Measurements from ENCODE around the gene NBAS. TPM values are rescaled to one million over a fixed set of nuclear protein-coding genes. Genes with fewer than 3 reads are reported as not detected.

NBAS gene
- total and polyA plus RNA-seq, 10 of the 15 experiments (the other 5 are each of a cell fraction or from before 2014, with no cell fraction given) = 4.3 to 32.7 (median 20.8) TPM

DNA sequence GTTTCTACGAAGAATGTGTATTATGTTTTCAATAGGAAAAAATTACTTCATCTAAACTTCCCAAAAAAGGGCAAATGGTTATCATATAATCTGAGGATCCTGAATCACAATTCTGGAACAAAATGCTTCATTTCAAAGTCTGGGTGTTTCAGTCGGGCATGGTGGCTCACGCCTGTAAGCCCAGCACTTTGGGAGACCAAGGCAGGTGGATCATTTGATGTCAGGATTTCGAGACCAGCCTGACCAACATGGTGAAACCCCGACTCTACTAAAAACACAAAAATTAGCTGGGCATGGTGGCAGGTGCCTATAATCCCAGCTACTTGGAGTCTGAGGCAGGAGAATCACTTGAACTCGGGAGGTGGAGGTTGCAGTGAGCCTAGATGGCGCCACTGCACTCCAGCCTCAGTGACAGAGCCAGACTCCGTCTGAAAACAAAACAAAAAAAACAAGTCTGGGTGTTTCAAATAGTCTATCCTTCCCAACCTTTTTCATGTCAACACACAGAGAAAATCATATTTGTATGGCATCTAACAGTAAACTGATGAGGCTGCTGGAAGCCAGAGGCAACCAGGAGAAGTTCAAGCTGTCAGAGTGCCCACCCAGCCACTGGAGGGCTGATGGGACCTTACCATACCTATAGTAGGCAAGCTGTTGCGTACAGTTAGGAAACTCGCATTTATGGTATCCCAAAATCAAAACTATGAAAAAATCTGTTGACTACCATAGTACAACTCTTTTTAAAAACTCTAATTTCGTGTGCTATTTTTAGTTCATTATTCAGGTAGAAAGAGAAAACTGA is 14.6 kb downstream of the NBAS start:
- in situ Hi-C loops (cut with MboI) = no loop called here
- no peaks in the 10 kb centered on the region for H3K27me3 ChIP-seq (replicated peaks in 1 of 2; ENCODE audit: control insufficient read depth in 2 of 2, insufficient read depth in 2 of 2, low read length in 1 of 2)
- no peak overlapping the region for H2AFZ ChIP-seq (ENCODE audit: control insufficient read depth, low read depth, low read length)
- no peaks in the 10 kb centered on the region for H3K9me3 ChIP-seq (replicated peaks; ENCODE audit: control insufficient read depth, insufficient read depth, low read length)
- intact Hi-C loops (cut with micrococcal nuclease; ENCODE audit: unreplicated experiment) = no loop called here
- ATAC-seq (no peak), DNase-seq (ENCODE audit: low read depth, low spot score) (no peak), FAIRE-seq (no peak)
- H3K9ac ChIP-seq (ENCODE audit: control insufficient read depth, insufficient read depth, low read length) = no peak overlapping the region
- RAD21 ChIA-PET (ENCODE audit: unreplicated experiment) = no interaction called here
- no peaks in the 10 kb centered on the region for H4K20me1 ChIP-seq (ENCODE audit: control insufficient read depth, insufficient read depth)
- no peak overlapping the region for H3K27ac ChIP-seq (ENCODE audit: control insufficient read depth, insufficient read depth)
- CTCF ChIA-PET = interaction anchor here (0.7 to 2.5 kb wide), 9 partner anchors 8 to 213 kb away, joined by 3 to 21 read pairs (median 5); partner anchors contain the start of gene NBAS
- WGBS (ENCODE audit: insufficient coverage, insufficient replicate concordance, low lambda C conversion rate, missing lambda C conversion rate) = 93% methylated on average over 11 of the region's 11 CpGs
- SMC1A ChIA-PET (ENCODE audit: uncharacterized antibody, unreplicated experiment) = interaction anchor here (0.9 to 1.6 kb wide), 3 partner anchors 8 to 15 kb away, joined by 3 to 7 read pairs (median 4); no protein-coding TSS in a partner anchor
- H3K4me2 ChIP-seq (ENCODE audit: control insufficient read depth, insufficient read depth) = no peak overlapping the region
- TF ChIP-seq POLR2AphosphoS5 (IDR thresholded peaks at IDR 0.05; ENCODE audit: low read length) (no peak), NRF1 (conservative IDR thresholded peaks at IDR 0.05; ENCODE audit: low read depth, low read length) (no peak), CREM (IDR thresholded peaks at IDR 0.05; ENCODE audit: low read depth) (no peak)
- TF ChIP-seq, protein P1, sequence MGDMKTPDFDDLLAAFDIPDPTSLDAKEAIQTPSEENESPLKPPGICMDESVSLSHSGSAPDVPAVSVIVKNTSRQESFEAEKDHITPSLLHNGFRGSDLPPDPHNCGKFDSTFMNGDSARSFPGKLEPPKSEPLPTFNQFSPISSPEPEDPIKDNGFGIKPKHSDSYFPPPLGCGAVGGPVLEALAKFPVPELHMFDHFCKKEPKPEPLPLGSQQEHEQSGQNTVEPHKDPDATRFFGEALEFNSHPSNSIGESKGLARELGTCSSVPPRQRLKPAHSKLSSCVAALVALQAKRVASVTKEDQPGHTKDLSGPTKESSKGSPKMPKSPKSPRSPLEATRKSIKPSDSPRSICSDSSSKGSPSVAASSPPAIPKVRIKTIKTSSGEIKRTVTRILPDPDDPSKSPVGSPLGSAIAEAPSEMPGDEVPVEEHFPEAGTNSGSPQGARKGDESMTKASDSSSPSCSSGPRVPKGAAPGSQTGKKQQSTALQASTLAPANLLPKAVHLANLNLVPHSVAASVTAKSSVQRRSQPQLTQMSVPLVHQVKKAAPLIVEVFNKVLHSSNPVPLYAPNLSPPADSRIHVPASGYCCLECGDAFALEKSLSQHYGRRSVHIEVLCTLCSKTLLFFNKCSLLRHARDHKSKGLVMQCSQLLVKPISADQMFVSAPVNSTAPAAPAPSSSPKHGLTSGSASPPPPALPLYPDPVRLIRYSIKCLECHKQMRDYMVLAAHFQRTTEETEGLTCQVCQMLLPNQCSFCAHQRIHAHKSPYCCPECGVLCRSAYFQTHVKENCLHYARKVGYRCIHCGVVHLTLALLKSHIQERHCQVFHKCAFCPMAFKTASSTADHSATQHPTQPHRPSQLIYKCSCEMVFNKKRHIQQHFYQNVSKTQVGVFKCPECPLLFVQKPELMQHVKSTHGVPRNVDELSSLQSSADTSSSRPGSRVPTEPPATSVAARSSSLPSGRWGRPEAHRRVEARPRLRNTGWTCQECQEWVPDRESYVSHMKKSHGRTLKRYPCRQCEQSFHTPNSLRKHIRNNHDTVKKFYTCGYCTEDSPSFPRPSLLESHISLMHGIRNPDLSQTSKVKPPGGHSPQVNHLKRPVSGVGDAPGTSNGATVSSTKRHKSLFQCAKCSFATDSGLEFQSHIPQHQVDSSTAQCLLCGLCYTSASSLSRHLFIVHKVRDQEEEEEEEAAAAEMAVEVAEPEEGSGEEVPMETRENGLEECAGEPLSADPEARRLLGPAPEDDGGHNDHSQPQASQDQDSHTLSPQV (IDR thresholded peaks at IDR 0.05) = no peak
- BruUV-seq (replicated peaks) = no TSS peak
- H3K79me2 ChIP-seq (ENCODE audit: control insufficient read depth, insufficient read depth, low read length) = no peaks in the 10 kb centered on the region
- H3K4me1 ChIP-seq (ENCODE audit: control insufficient read depth, insufficient read depth, low read length) = no peaks in the 10 kb centered on the region
- POLR2A ChIA-PET = no interaction called here
- no peak overlapping the region for H3K4me3 ChIP-seq
- H3K36me3 ChIP-seq (ENCODE audit: control insufficient read depth in 2 of 2, insufficient read depth in 2 of 2, low read length in 1 of 2) = no peaks in the 10 kb centered on the region; a peak in 3 of 4 replicates

All from GM12878 (cell line).